Neural progenitor cell (in vitro differentiated cells): ENCODE data around the gene GPD1L.

Experiments
- CTCF ChIP-seq: fragments of 200-600 bp; sonication (generic); IDR thresholded peaks from 2 replicates; pipeline ENCODE4 v1.5.1; 2017; ENCODE audit warnings: antibody characterized with exemption, mild to moderate bottlenecking
- EZH2 ChIP-seq: fragments of 200-600 bp; sonication (generic); IDR thresholded peaks from 2 replicates; pipeline ENCODE4 v1.6.1; 2017; ENCODE audit warnings: antibody characterized with exemption, mild to moderate bottlenecking, moderate library complexity

GRCh38 chr3:32100465-32100864 is 6.0 kb upstream of the GPD1L start:
- no peak for TF ChIP-seq CTCF
- TF ChIP-seq EZH2, result no peak
